HG03175 (cell line): ENCODE results near the gene EFHC1.
A peak's percentile ranks its signal among the peaks of the same experiment; 100 is the strongest.
"Not testable (repeated sequence)": the region's sequence is repeated elsewhere in the genome, so short reads cannot be mapped to it uniquely, and the experiment has no call there.

ENCODE experiments used
- ATAC-seq: cut with Tn5 transposase; IDR thresholded peaks from one replicate; pipeline ENCODE4 v1.9.1; 2021; ENCODE audit warnings: mild to moderate bottlenecking, moderate library complexity; ENCODE audit not compliant: unreplicated experiment

The EFHC1 gene

DNA sequence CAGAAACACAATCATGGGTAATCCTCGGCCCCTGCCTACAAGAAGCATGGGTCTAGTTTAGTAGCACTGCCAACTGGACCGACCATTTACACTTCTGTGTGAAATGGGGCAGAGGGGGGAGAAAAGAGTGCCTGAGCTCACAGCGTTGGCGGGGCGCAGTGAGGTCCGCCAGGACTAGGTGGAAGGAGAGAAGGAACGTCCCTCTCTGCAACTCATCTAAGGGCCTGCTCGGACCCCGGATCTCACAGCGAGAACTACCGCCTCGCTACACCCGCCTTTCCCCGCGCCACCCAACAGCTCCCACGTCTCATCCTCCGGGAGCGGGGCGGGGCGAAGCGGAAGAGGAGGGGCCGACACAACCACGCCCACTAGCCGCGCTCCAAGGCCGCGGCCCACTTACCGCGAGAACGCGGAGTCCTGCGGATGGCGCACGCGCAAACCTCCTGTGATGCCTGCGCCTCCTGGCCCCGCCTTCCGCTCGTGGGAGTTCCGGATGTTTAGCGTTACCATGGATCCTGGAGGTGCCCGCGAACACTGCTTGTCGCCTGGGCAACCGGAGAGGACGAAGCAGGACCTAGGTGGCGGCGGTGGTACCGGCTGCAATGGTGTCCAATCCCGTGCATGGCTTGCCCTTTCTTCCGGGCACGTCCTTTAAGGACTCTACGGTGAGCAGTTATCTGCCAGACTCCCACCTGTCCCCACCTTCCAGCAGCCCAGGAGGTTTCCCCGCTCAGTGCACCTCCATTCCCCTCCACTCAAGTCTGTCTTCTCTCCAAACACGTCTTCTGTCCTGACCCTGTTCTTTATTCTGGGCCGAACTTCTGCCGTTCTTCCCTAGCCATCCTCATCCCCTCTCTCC lies at the start of gene EFHC1:
TSS of gene EFHC1 (plus strand) at position 534 of the 859 bp plus-strand sequence. CDS start at position 603, 69 bp downstream.
- ATAC-seq: peak; percentile 96

DNA sequence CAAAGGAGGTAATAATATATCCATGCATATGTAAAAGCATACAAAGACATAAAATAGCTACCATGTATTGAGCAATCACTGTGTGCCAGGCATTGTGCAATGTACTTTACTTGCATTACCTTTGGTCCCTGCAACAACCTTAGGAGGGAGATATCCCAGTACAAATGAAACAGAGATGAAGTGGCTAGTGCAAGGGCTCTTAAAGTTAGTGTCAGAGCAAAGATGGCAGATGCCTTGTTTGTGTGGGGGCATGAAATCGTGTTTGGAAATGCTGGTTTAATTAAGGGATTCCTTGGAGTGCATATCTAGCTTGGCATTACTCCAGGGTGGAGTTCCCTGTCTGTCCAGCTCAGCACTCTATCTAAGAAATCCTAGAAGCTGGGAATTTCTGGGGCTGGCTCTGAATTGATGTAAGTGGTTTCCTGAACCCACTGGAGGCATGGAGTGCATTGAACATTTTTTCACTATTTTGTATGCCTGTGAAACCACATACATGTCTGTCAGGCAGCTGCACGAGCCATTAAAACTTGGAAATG lies 48.4 kb upstream of the EFHC1 start:
- no peak for ATAC-seq

- no peak for ATAC-seq
Observed at GRCh38 chr6:52373151-52373690, 46.9 kb upstream of the EFHC1 start.

DNA sequence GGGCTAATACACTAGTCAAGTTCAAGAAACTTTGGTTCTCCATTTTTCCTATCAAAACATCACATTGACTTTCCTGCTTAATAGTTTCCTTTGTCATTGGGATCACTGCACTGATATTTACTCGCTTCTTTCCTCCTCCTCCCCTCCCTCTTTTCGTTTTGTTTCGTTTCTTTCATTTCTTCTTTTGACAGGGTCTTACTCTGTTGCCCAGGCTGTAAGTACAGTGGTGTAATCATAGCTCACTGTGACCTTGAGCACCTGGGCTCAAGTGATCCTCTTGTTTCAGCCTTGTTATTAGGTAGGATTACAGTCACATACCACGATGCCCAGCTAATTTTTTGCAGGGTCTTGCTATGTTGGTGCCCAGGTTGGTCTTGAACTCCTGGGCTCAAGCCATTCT lies 45.9 kb upstream of the EFHC1 start:
- no peak for ATAC-seq

DNA sequence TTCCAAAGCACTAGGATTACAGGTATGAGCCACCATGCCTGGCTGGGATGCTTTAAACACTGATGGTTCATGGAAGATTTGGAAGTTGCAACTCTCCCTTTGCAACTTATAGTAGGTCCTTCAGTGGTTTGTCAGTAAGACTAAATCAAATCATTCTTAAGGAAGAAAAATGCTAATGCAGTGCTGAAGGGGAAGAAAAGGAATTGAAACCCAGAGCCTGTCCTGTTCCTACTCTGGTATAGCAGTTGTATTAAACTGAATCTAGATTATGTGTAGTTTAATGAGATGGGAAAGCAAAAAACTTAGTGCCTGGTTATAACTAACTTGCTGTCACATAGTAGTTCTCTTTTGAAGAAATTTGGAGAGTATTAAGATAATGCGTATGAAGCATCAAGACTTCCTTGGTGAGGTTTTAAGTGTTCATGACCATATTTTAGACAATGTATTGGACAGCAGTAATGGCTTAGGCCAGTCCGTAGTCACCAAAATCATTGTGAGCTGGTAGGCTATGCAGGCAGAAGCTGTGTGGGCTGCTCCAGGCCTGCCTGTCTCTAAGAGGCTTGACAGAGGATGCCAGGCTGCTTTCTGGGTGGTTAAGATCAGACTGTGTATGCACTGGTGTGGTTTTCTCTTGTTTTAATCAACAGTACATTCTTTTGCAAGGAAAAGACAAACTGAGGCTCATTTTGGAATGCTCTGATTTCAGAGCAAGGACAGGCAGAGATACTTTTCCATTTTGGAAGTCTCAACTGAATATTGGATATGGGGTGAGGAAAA lies 44.2 kb upstream of the EFHC1 start:
- ATAC-seq: no peak

DNA sequence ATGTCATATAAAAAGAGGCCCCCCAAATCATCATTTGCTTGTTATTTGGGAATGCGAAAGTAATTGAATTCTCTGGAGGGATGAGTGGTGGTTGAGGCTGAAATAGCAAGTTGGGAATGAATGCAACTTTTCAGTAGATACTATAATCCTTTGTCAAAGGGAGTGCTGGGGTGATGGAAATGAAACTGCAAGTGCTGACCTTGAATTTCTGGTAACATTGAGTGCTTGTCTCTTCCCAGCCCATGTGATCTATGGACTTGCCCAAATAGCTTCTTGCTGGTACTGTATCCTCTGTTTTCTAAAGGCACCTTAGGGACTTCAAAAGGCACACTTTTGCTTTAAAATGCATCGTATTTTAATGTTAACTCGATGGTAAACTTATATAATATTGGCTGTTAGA lies 43.4 kb upstream of the EFHC1 start:
- no peak for ATAC-seq

GRCh38 chr6:52377538-52378221 lies 42.5 kb upstream of the EFHC1 start:
- ATAC-seq: peak; percentile 46

DNA sequence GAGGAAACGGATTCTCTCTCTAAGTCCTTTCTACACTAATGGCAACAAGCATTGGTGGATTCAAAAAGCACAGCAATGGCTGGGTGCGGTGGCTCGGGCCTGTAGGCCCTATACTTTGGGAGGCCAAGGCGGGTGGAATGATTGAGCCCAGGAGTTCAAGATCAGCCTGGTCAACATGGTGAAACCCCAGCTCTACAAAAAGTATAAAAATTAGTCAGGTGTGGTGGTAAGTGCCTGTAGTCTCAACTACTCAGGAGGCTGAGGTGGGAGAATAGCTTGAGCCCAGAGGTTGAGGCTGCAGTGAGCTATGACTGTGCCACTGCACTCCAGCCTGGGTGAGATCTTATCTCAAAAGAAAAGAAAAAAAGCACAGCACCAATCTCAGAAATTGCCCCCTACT lies 38.9 kb upstream of the EFHC1 start:
- ATAC-seq: no peak

- no peak for ATAC-seq
Observed at GRCh38 chr6:52384145-52384766, 35.9 kb upstream of the EFHC1 start.

DNA sequence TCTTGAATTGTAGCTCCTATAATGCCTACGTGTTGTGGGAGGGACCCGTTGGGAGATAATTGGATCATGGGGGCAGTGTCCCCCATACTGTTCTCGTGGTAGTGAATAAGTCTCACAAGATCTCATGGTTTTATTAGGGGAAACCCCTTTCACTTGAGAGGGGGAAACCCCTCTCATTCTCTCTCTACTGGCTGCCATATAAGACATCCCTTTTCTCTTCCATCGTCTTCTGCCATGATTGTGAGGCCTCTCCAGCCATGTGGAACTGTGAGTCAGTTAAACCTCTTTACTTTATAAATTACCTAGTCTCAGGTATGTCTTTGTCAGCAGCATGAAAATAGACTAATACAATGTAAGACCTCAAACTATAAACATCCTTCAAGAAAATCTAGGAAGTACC lies 35.1 kb upstream of the EFHC1 start:
- no peak for ATAC-seq

- ATAC-seq: not testable (repeated sequence)
Observed at GRCh38 chr6:52388119-52388518, 32.0 kb upstream of the EFHC1 start.

DNA sequence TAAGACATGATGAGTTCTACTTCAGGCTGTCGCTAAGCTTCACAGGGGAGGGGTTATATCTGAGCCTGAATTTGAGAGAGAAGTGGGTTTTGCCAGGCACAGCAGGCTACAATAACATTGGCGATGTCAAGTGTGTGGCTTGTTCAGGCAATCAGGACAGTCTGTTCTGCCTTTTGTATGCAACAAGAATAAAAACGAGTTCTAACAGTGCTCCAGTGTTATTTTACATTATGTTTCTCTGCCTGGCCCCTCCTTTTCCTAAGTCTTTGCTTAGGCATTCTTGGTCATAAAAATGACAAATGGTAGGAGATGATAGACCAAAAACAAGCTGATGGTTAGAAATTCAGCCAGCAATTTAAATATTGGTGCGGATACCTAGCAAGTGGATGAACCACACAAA lies 31.4 kb upstream of the EFHC1 start:
- no peak for ATAC-seq

GRCh38 chr6:52389264-52389625 lies 30.9 kb upstream of the EFHC1 start:
- no peak for ATAC-seq

DNA sequence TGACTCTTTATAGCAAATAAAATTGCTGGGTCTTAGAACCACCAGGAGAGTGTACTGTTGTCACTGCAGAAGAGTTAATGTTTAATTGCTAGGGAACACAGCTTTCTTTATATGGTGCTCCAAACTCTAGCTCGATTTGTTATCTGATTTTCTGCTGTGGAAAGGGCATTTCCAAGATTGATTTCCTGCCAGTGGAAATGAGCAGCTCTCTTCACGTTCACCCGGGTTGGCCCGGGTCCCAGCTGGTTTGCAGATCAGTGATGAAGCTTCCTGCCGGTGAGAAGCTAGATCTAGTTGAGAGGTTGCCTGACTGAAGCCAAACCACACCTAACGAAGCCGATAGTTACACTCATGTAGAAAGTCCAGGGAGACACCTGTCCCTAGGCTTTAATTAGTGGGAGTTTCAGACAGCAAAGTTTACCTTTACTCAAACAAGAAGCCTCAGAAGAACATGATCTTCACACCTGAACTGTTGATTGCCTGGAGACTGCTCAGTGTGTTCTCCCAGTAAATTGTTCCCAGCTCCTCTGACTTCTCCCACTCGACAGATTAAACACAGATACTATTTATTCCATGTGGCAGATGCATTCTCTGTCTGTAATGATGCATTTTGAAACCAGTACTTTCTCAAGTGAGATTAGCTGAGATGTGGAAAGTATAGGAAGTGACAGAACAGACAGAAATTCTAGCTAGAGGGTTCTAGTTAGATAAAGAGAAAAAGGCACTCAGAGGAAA lies 30.3 kb upstream of the EFHC1 start:
- ATAC-seq: peak; percentile 66

- peak; percentile 49 for ATAC-seq
Observed at GRCh38 chr6:52390361-52390727, 29.8 kb upstream of the EFHC1 start.

DNA sequence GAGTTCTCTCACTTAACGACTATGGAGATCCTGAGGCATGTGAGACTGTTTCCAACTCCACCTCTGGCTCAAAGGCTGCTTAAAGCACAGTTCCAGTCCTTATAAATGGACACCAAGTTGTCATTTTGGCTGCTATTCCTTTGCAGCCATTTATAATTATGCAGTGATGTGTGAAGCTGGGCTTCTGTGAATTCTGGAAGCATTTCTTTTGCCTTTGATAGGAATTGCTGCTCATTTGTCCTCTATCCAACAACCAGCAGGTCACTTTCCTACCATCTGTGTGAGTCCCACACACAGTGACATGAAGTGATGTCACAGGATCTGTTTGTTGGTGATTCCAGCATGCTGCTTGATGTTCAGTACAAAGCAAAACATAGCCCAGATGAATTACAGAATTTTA lies 28.5 kb upstream of the EFHC1 start:
- no peak for ATAC-seq

DNA sequence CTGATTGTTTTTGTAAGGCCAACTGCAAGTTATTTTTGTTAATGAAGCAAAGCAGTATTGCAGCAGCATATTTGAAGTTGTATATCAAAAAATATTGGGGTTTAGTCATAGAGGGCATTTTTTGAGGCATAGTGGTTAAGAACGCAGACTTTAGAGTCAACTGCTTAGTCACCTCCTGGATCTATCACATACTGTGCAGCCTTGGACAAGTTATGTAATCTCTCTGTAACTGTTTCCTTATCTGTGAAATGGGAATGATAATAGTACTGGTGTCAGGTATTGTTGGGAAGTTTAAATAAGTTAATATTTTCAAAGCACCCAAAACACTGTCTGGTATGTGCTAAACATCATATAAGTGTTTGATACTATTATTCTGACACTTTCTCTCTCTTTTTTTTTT lies 27.2 kb upstream of the EFHC1 start:
- ATAC-seq: no peak

DNA sequence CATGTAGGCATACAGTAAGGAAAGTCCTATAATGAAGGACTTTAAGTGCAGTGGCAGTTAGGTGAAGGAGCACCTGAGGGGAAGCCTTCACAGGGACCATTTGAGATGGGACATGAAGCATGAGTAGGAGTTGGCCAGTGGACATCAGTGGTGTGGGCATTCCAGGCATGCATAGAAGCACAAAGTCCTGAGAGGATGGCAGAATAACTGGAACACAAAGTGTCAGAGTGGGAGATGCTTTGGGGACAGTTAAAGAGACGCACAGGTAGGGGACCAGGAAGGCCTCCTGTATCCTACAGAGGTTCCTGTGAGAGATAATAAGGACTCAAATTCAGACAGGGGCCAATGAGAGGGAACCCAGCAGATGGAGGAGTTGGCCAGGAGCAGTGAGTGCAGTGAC lies 26.4 kb upstream of the EFHC1 start:
- no peak for ATAC-seq

- peak; percentile 49 for ATAC-seq
Observed at GRCh38 chr6:52394251-52394666, 25.9 kb upstream of the EFHC1 start.

DNA sequence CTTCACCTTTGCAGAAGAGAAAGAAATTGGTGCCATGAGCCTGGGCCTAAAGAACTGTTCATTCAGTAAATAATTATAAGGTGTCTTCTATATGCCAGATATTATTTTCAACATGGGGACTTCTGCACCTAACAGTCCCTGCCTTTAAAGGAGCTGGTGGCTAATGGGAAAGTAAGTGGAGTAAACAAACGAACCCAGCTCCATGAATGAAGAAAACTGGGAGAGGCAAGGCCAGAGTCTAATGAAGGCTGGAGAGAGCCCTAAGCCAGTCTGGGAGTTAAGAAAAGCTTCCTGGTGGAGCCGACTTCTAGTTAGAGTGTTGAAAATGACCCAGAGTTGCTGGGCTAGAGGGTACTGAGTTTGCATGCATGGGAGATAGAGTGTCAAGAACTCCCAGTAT lies 24.2 kb upstream of the EFHC1 start:
- ATAC-seq: no peak
